GM20000 (cell line): Measurements from ENCODE around the gene MKX.

Experiments
- DNase-seq: peaks from one replicate; pipeline ENCODE4 v3.0.0; 2012; ENCODE audit warnings: low spot score
- TF ChIP-seq, protein P1 (sequence below): IDR thresholded peaks from 2 replicates; pipeline ENCODE4 v1.5.1; 2012; ENCODE audit warnings: mild to moderate bottlenecking, control low read depth; ENCODE audit errors: extremely low read depth, missing control alignments

MKX gene

DNA sequence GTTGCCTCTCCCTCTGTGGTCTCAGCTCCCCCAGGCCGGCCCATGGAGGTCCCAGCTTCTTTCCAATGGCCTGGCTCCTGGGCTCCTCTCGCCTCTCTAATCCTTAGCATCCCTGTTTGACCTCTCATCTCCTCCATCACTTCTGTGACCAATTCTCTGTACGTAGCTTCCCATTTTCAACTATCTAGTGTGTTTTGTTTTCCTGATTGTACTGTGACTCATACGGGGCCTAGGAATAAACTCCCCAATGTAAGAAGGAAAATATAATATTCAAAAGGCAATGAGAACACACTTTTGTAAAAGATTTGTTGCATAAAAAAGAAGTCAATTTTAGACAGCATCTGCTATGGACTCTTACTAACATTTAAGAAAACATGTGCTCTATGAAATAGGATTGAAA lies 90.3 kb downstream of the MKX start:
- TF ChIP-seq, protein P1, sequence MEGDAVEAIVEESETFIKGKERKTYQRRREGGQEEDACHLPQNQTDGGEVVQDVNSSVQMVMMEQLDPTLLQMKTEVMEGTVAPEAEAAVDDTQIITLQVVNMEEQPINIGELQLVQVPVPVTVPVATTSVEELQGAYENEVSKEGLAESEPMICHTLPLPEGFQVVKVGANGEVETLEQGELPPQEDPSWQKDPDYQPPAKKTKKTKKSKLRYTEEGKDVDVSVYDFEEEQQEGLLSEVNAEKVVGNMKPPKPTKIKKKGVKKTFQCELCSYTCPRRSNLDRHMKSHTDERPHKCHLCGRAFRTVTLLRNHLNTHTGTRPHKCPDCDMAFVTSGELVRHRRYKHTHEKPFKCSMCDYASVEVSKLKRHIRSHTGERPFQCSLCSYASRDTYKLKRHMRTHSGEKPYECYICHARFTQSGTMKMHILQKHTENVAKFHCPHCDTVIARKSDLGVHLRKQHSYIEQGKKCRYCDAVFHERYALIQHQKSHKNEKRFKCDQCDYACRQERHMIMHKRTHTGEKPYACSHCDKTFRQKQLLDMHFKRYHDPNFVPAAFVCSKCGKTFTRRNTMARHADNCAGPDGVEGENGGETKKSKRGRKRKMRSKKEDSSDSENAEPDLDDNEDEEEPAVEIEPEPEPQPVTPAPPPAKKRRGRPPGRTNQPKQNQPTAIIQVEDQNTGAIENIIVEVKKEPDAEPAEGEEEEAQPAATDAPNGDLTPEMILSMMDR, result no peak
- no peak for DNase-seq

DNA sequence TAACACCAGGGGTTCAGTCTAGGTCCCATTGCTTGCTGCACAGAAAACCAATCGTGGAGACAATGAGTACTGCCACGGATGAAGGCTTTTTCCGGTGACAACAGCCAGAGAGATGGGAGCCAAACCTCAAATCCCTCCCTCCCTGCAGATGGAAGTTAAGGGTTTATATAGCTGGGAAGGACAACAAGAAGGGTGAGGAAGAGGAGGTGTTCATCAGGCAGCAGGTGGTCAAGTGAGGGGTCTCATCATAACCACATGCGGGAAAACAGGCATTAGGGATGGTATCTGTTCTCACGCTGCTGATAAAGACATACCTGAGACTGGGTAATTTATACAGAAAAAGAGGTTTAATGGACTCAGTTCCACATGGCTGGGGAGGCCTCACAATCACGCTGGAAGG lies 91.3 kb downstream of the MKX start:
- TF ChIP-seq, protein P1, result no peak
- no peak for DNase-seq

DNA sequence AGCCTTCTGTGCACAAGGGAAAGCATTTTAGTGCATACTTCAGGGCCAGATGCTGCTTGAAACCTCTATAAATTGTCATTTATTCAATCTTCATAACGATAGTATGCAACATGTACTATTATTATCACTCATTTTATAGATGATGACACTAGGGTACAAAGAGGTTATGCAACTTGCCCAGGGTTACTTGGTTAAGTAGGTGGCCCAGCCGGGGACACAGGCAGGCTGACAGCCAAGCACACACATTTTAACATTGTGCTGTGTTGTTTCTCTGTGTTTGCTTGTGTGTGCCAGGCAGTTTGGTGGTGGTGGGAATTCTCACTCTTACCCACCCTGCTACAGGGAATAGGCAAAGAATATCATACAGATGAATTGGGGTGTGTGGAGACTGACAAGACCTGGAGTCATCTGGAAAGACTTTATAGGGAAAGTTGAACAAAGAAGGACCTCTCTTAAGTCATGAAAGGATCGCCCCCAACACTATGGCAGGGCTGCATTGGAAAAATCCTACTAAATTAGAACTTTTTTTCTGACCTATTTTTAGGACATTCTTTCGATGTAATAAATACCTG lies 98.9 kb downstream of the MKX start:
- TF ChIP-seq, protein P1, result no peak
- no peak for DNase-seq

DNA sequence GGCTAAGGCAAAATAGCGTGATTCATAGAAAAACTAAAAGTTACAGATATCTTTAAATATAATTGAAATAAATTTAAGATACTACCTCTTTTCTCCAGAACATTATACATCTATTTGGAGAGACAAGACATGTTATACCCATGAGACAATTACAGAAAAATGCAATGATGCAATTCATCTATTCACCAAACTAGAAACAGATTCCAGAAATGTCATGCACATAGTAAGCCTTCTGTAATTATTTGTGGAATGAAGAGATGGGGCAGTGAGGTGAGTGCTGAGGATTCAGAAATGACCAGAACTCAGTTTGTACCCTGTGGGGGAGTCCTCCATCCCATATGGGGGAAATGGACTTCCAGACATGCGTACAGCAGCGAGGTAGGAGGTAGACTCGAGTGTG lies 99.4 kb downstream of the MKX start:
- TF ChIP-seq, protein P1, result no peak

DNA sequence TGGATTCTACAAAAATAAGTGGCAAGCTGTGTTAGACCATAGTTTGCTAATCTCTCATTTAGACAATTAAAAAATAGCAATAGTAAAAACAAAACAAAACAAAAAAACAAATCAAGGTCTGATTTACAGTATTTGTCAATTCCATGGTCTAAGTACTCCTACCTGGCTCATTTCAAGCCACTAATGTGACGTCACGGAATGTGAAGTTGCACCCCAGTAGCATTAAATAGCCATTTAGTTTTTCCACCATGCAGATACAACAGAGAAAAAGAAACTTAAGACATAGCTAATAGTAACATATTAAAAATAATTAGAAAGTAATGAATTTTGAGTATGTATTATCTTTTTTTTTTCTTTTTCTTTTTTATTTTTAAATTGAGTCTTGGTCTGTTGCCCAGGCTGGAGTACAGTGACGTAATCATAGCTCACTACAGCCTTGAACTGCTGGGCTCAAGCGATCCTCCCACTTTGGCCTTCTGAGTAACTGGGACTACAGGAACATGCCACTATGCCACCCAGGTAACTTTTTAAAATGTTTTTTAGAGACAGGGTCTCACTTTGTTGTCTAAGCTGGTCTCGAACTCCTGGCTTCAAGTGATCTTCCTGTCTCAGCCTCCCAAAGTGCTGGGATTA lies 101.2 kb downstream of the MKX start:
- TF ChIP-seq, protein P1, result no peak
- no peak for DNase-seq

More for the DNA sequence above, 99.4 kb downstream of the MKX start:
- no peak for DNase-seq

DNA sequence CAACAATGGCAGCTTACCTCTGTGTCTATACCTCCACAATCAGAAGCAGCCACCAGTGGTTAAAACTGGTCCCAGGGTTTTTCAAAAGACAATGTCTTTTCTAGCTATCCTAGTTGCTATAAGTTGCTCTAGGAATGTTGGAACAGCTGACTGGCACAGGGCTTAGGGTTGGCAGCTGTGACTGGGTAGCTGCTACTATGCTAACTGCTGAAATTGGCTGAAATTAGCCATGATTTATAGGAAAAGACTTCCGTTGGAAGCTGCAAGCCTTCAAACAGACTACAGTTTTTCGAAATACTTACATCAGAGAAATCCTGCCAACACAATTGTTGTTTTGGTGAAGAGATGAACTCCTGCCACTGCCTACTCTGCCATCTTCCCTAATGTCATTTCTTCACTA lies 102.3 kb downstream of the MKX start:
- TF ChIP-seq, protein P1, result no peak
- DNase-seq, result no peak

DNA sequence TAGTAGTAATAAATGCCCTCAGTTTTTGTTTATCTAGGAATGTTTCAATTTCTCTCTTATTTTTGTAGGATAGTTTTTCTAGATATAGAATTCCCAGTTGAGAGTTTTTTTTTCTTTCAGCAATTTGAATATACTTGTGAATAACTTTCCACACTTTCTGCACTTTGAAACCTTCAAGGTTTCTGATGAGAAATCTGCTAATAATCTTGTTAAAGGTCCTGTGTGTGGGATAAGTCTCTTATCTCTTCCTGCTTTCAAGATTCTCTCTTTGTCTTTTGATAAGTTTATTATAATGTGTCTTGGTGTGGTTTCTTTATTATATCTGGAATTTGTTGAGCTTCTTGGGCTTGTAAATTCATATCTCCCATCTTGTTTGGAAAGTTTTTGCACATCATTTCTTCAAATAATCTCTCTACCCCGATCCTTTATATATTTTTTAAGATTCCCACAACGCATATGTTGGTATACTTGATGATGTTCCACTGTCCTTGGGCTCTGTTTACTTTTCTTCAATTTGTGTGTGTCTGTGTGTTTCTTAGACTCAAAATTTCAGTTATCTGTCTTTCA lies 103.5 kb downstream of the MKX start:
- TF ChIP-seq, protein P1, result no peak
- no peak for DNase-seq
